HFFc6 (cell line): ENCODE data around the gene RSAD1. TPM values are rescaled to one million over a fixed set of nuclear protein-coding genes. Genes with fewer than 3 reads are reported as not detected.

ENCODE experiments used
- DNase-seq: peaks from one replicate; pipeline ENCODE4 v3.0.0-alpha.2; 2018
- H3K27ac Mint-ChIP-seq: 2 replicates; pipeline ENCODE4 v1.8.0; 2020; ENCODE audit warnings: mild to moderate bottlenecking, mixed read lengths
- H3K27me3 Mint-ChIP-seq: 2 replicates; pipeline ENCODE4 v1.8.0; 2021; ENCODE audit warnings: mild to moderate bottlenecking, moderate library complexity, mixed read lengths; ENCODE audit not compliant: insufficient read depth
- H3K36me3 Mint-ChIP-seq: 2 replicates; pipeline ENCODE4 v1.8.0; 2021; ENCODE audit warnings: low read depth, mixed read lengths
- H3K4me1 Mint-ChIP-seq: 2 replicates; pipeline ENCODE4 v1.8.0; 2020; ENCODE audit warnings: low read depth, mixed read lengths
- H3K4me3 Mint-ChIP-seq: 2 replicates; pipeline ENCODE4 v1.8.0; 2020; ENCODE audit warnings: mild to moderate bottlenecking, moderate library complexity, mixed read lengths
- H3K9me3 Mint-ChIP-seq: 2 replicates; pipeline ENCODE4 v1.8.0; 2020; ENCODE audit warnings: mild to moderate bottlenecking, mixed read lengths
- total RNA-seq, 6 experiments: library from RNA; stranded (reverse); fragmentation: NEBNext Ultra II Directional; extraction: Animal tissue kit (Norgen Biotek cat#: 25700); gene quantifications; 2 replicates in 1 of 6; 3 replicates in 5 of 6; pipeline ENCODE4 v1.2.3, GENCODE V29; 2021
- TF ChIP-seq, protein P1 (sequence below): fragments of 200-600 bp; sonication (generic); IDR thresholded peaks from 2 replicates; pipeline ENCODE4 v1.5.0; 2021; ENCODE audit warnings: antibody characterized with exemption, mild to moderate bottlenecking

The RSAD1 gene
- total RNA-seq, 6 experiments from 2014 or later, result 14.9 to 20.4 (median 17.5) TPM

DNA sequence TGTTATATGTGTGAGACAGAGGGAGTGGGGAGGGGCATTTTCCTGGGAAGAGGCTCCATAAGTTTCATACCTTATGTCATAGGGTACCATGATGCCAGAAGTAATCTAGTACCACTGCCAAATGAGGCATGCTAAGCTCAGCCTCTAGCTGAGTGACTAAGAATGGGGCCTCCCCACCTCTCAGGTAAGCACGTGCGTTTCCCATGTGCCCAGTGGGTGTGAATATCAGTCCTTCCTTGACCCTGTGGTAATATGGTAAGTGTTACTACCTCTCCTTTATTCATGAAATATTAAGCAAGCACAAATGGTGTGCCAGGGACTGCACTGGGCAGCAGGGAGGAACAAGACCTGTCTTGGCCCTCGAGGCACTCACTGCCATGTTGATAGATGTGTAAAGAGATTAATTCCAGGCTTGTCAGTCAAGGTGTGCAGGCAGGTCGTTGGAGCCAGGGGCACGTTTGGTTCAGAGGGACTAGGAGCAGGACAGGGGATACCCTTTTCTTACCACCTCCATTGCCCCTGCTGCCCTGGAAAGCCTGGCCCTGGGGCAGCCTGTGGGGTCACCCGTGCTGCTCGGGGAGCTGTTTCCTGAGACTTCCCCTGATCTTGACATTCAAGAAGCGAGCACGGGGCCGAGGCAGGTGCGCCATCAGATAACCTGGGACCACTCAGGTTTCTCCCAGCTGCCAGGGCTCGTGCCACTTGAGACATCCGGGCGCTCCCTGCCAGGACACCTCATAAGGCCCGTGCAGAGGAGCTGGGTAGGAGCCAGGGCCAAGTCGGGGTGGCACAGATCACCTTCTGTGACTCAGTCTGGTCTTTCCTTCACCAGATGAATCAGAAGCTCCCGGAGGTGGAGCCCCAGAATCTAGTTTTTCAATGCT, 8.8 kb downstream of the RSAD1 start:
- H3K36me3 Mint-ChIP-seq, result no peaks in the 10 kb centered on the region
- H3K9me3 Mint-ChIP-seq, result no peaks in the 10 kb centered on the region
- DNase-seq, result peak; percentile 9
- H3K27me3 Mint-ChIP-seq, result peaks cover 2% of the 10 kb centered on the region
- H3K4me1 Mint-ChIP-seq, result peaks cover 20% of the 10 kb centered on the region
- H3K27ac Mint-ChIP-seq, result no peak overlapping the region
- H3K4me3 Mint-ChIP-seq, result no peak overlapping the region
- TF ChIP-seq, protein P1, sequence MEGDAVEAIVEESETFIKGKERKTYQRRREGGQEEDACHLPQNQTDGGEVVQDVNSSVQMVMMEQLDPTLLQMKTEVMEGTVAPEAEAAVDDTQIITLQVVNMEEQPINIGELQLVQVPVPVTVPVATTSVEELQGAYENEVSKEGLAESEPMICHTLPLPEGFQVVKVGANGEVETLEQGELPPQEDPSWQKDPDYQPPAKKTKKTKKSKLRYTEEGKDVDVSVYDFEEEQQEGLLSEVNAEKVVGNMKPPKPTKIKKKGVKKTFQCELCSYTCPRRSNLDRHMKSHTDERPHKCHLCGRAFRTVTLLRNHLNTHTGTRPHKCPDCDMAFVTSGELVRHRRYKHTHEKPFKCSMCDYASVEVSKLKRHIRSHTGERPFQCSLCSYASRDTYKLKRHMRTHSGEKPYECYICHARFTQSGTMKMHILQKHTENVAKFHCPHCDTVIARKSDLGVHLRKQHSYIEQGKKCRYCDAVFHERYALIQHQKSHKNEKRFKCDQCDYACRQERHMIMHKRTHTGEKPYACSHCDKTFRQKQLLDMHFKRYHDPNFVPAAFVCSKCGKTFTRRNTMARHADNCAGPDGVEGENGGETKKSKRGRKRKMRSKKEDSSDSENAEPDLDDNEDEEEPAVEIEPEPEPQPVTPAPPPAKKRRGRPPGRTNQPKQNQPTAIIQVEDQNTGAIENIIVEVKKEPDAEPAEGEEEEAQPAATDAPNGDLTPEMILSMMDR, result no peak

DNA sequence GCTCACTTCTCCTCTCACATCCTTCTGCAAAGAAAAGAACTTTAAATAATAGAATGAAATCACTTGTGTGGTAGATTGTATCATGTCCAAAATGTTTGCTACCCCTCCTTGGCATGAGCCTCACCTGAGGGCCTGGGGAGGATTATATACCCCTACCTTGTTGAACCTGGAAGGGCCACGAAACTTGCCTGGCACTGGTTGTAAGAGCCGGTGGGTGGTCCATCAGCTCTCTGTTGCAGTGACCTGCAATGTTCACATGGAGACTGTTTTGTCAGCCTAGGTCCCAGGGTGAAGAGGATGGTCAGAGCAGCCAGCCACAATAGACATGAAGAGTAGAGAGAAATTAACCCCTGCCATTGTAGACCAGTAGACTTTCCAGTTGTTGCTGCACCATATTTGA, 10.2 kb downstream of the RSAD1 start:
- Mint-ChIP-seq H3K36me3 (no peaks in the 10 kb centered on the region), H3K4me1 (peaks cover 12% of the 10 kb centered on the region), H3K9me3 (no peaks in the 10 kb centered on the region), H3K27me3 (peaks cover 2% of the 10 kb centered on the region), H3K27ac (no peak overlapping the region), H3K4me3 (no peak overlapping the region)
- TF ChIP-seq, protein P1, result no peak
- DNase-seq, result no peak

DNA sequence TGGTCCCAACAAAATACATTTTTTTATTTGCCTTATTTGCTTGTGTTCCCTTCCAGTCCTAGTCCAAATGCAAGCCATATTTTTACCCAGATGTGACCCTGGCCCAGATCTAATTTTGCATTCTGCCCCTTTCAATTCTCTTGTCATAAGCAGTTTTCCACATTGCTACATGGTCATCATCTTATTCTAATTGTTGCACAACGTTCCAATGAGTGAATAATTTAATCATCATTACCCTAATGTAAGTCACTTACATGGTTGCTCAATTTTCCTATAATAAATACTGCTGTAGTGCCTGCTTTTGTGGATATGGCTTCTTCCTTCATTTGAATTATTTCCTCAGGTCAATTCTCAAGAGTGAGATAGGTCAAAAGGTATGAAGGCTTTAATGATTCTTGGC, 12.8 kb downstream of the RSAD1 start:
- TF ChIP-seq, protein P1, result no peak
- DNase-seq, result no peak
- peaks cover 21% of the 10 kb centered on the region for H3K4me1 Mint-ChIP-seq
- no peaks in the 10 kb centered on the region for H3K36me3 Mint-ChIP-seq
- no peak overlapping the region for H3K4me3 Mint-ChIP-seq
- H3K27me3 Mint-ChIP-seq, result peaks cover 7% of the 10 kb centered on the region
- H3K9me3 Mint-ChIP-seq, result no peaks in the 10 kb centered on the region
- H3K27ac Mint-ChIP-seq, result no peak overlapping the region

DNA sequence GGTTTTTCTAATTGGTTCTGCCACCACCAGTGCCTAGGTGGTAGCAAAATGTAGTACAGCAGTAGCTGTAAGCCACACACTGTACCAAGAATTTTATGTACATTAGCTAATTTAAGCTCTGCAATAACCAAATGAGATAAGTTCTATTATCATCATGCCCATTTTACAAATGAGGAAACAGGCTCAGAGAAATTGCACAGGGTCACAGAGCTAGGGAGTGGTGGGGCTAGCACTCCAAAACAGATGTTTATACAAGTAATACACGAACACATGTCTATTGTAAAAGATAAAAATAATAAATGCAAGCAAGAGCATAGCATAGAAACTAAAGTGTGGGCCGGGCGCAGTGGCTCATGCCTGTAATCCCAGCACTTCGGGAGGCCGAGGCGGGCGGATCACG, 13.6 kb downstream of the RSAD1 start:
- no peaks in the 10 kb centered on the region for H3K36me3 Mint-ChIP-seq
- no peaks in the 10 kb centered on the region for H3K9me3 Mint-ChIP-seq
- H3K27me3 Mint-ChIP-seq, result peaks cover 7% of the 10 kb centered on the region
- no peak overlapping the region for H3K4me3 Mint-ChIP-seq
- TF ChIP-seq, protein P1, result no peak
- DNase-seq, result no peak
- H3K4me1 Mint-ChIP-seq, result peaks cover 21% of the 10 kb centered on the region
- H3K27ac Mint-ChIP-seq, result no peak overlapping the region

DNA sequence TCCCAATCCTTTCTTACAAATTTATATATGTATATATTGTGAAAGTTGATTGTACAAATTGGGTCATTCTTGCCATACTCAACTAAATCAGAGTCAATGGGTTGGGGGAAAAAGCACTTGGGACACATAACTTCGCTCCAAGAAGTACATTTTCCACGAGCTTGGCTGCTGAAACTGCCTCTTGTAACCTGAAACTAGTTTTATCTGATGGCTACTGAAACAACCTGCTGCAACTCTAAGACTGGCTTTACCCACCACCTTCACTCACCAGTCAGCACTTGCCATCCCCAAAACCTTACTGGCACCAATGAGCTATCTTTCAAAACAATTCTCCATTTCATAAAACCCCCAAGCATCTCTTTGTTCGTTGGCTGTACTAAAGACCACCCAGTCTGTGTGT, 15.1 kb downstream of the RSAD1 start:
- peaks cover 8% of the 10 kb centered on the region for H3K4me1 Mint-ChIP-seq
- DNase-seq, result no peak
- no peaks in the 10 kb centered on the region for H3K9me3 Mint-ChIP-seq
- no peak overlapping the region for H3K27ac Mint-ChIP-seq
- no peaks in the 10 kb centered on the region for H3K36me3 Mint-ChIP-seq
- TF ChIP-seq, protein P1, result no peak
- H3K27me3 Mint-ChIP-seq, result peaks cover 7% of the 10 kb centered on the region; the same call in 1 of the 2 replicates
- H3K4me3 Mint-ChIP-seq, result no peak overlapping the region
